Body of pancreas (tissue), 4 donors: ENCODE measurements around the gene USP2.

Experiments
- POLR2A ChIP-seq, 3 donors: fragments of 450-650 bp; IDR thresholded peaks; one replicate each; pipeline ENCODE4 v1.6.1; 2016; ENCODE audit warnings: antibody characterized with exemption in 3 of 3, mild to moderate bottlenecking in 2 of 3
- TF ChIP-seq, protein P1 (sequence below), 7 experiments: fragments of 450-650 bp in 4 of 7; fragments of 200-600 bp in 3 of 7; sonication (generic) in 3 of 7; IDR thresholded peaks; one replicate each; pipeline ENCODE4 v1.5.1; 2016 to 2019; ENCODE audit warnings: antibody characterized with exemption in 7 of 7

DNA sequence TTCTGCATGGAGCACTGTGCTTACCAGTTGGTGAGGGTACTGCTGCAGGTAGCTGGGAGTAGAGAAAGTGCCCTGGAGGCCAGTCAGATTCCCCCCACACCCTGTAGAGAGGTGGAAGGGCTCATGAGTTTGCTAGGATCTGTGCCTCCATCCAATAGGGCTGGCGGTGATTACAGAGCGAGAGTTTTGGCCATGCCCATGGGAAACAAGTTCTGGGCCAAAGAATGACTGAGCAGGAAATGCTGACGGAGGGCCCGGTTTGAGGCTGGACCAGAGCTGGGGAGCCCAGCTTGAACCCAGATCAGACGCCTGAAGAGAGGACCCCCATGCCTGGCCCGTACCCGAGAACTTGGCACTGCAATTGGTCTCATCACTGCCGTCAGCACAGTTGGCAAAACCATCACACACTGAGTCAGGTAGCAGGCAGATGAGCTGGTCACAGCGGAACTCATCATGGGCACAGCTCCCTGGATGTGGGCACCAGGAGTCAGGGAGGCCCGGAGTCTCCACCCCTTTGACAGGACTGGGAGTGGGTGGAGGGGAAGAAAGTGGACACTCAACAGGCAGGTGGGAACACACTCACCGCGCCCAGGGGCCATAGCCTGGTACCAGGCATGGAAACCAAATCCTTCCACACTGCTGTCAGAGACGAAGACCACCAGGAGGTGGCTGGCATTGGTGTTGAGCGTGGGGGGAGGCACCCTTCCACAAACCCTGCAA is 37.0 kb downstream of the USP2 start:
- TF ChIP-seq POLR2A (IDR thresholded peaks at IDR 0.05), result no peak
- TF ChIP-seq, protein P1, sequence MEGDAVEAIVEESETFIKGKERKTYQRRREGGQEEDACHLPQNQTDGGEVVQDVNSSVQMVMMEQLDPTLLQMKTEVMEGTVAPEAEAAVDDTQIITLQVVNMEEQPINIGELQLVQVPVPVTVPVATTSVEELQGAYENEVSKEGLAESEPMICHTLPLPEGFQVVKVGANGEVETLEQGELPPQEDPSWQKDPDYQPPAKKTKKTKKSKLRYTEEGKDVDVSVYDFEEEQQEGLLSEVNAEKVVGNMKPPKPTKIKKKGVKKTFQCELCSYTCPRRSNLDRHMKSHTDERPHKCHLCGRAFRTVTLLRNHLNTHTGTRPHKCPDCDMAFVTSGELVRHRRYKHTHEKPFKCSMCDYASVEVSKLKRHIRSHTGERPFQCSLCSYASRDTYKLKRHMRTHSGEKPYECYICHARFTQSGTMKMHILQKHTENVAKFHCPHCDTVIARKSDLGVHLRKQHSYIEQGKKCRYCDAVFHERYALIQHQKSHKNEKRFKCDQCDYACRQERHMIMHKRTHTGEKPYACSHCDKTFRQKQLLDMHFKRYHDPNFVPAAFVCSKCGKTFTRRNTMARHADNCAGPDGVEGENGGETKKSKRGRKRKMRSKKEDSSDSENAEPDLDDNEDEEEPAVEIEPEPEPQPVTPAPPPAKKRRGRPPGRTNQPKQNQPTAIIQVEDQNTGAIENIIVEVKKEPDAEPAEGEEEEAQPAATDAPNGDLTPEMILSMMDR (IDR thresholded peaks at IDR 0.05), result no peak
